IMR-90 (cell line): ENCODE data around the gene KLHL14.

ENCODE experiments used
- CEBPB ChIP-seq: IDR thresholded peaks from 2 replicates; pipeline ENCODE4 v1.6.1; 2012; ENCODE audit warnings: low read depth, low read length, improper control_type of control experiment
- CHD1 ChIP-seq: IDR thresholded peaks from 2 replicates; pipeline ENCODE4 v1.6.1; 2012; ENCODE audit warnings: low read depth, low read length, improper control_type of control experiment
- CTCF ChIP-seq: conservative IDR thresholded peaks from 2 replicates; pipeline ENCODE4 v1.5.1; 2012; ENCODE audit warnings: mild to moderate bottlenecking, low read depth, low read length, improper control_type of control experiment
- ELK1 ChIP-seq: fragments of 150-350 bp; IDR thresholded peaks from 2 replicates; pipeline ENCODE4 v1.6.1; 2016; ENCODE audit warnings: low read depth, mild to moderate bottlenecking, low read length, moderate library complexity, borderline replicate concordance
- FOS ChIP-seq: fragments of 150-350 bp; IDR thresholded peaks from 2 replicates; pipeline ENCODE4 v1.6.1; 2016; ENCODE audit warnings: low read depth, low read length
- MAZ ChIP-seq: IDR thresholded peaks from 2 replicates; pipeline ENCODE4 v1.6.1; 2012; ENCODE audit warnings: low read depth, mild to moderate bottlenecking, low read length, improper control_type of control experiment, moderate library complexity, borderline replicate concordance
- MXI1 ChIP-seq: IDR thresholded peaks from 2 replicates; pipeline ENCODE4 v1.6.1; 2012; ENCODE audit warnings: low read depth, mild to moderate bottlenecking, low read length, moderate library complexity, borderline replicate concordance
- POLR2A ChIP-seq: IDR thresholded peaks from 2 replicates; pipeline ENCODE4 v1.6.1; 2012; ENCODE audit warnings: mild to moderate bottlenecking, low read depth, low read length
- RAD21 ChIP-seq: IDR thresholded peaks from 2 replicates; pipeline ENCODE4 v1.6.1; 2012; ENCODE audit warnings: low read length, improper control_type of control experiment
- SMC3 ChIP-seq: fragments of 150-350 bp; IDR thresholded peaks from 2 replicates; pipeline ENCODE4 v1.6.1; 2016; ENCODE audit warnings: low read depth, mild to moderate bottlenecking, antibody characterized with exemption, low read length, moderate library complexity
- USF2 ChIP-seq: fragments of 150-350 bp; IDR thresholded peaks from 2 replicates; pipeline ENCODE4 v1.6.1; 2017; ENCODE audit warnings: mild to moderate bottlenecking, antibody characterized with exemption, low read length, low read depth

GRCh38 chr18:32730068-32730467 is 42.8 kb downstream of the KLHL14 start:
- TF ChIP-seq CTCF: no peak
- no peak for TF ChIP-seq POLR2A
- TF ChIP-seq SMC3: no peak
- TF ChIP-seq CHD1: no peak
- no peak for TF ChIP-seq CEBPB
- no peak for TF ChIP-seq ELK1
- no peak for TF ChIP-seq RAD21
- TF ChIP-seq MXI1: no peak
- TF ChIP-seq MAZ: no peak
- TF ChIP-seq USF2: no peak
- no peak for TF ChIP-seq FOS
